MCF 10A (cell line): Measurements from ENCODE around the gene RPS18. TPM values are rescaled to one million over a fixed set of nuclear protein-coding genes. Genes with fewer than 3 reads are reported as not detected.

ENCODE experiments used
- BruUV-seq: library from RNA; stranded (reverse); fragments of 400-500 nt; replicated peaks from 2 replicates; lab custom pipeline; 2021; lab: Mats Ljungman, UMichigan
- CTCF ChIA-PET: fragments of 300-600 bp; sonication (Branson Sonifier 250); formaldehyde crosslinking; extraction: SDS; loops from one replicate; lab custom pipeline; 2021; ENCODE audit warnings: antibody characterized with exemption, inconsistent platforms; lab: Yijun Ruan, JAX
- POLR2A ChIA-PET: fragments of 300-600, 350-650 bp; sonication (Branson Sonifier 250); formaldehyde crosslinking; extraction: SDS; loops from one replicate; lab custom pipeline; 2020; ENCODE audit warnings: antibody characterized with exemption, inconsistent platforms; lab: Yijun Ruan, JAX
- DNase-seq: peaks from one replicate; pipeline ENCODE4 v3.0.0-alpha.2; 2018; ENCODE audit not compliant: unreplicated experiment
- H3K27ac Mint-ChIP-seq: one replicate; pipeline ENCODE4 v1.8.0; 2022; ENCODE audit warnings: mild to moderate bottlenecking, low read depth, mixed read lengths; ENCODE audit not compliant: unreplicated experiment
- H3K27me3 Mint-ChIP-seq: one replicate; pipeline ENCODE4 v1.8.0; 2022; ENCODE audit warnings: mixed read lengths; ENCODE audit not compliant: insufficient read depth, unreplicated experiment
- H3K36me3 Mint-ChIP-seq: one replicate; pipeline ENCODE4 v1.8.0; 2022; ENCODE audit warnings: mild to moderate bottlenecking, moderate library complexity, mixed read lengths; ENCODE audit not compliant: insufficient read depth, unreplicated experiment
- H3K4me1 Mint-ChIP-seq: one replicate; pipeline ENCODE4 v1.8.0; 2022; ENCODE audit warnings: mixed read lengths; ENCODE audit not compliant: insufficient read depth, unreplicated experiment
- H3K4me3 Mint-ChIP-seq: one replicate; pipeline ENCODE4 v1.8.0; 2022; ENCODE audit warnings: mild to moderate bottlenecking, moderate library complexity, mixed read lengths; ENCODE audit not compliant: unreplicated experiment
- H3K9me3 Mint-ChIP-seq: one replicate; pipeline ENCODE4 v1.8.0; 2022; ENCODE audit warnings: mixed read lengths; ENCODE audit not compliant: unreplicated experiment
- intact Hi-C: fragments of 100-400 bp; cut with micrococcal nuclease; formaldehyde crosslinking; loops from 2 replicates; pipeline ENCODE4 v1.14.1; 2022
- total RNA-seq: library from RNA; stranded (reverse); gene quantifications from 2 replicates; pipeline ENCODE4 v1.2.3, GENCODE V29; 2022
- TF ChIP-seq, protein P1 (sequence below): fragments of 200-600 bp; IDR thresholded peaks from one replicate; pipeline ENCODE4 v1.8.0; 2022; ENCODE audit warnings: antibody characterized with exemption, mild to moderate bottlenecking; ENCODE audit not compliant: unreplicated experiment

RPS18 gene
- total RNA-seq, 1 experiment from 2014 or later: 4,063 TPM

- TSS peak; percentile 88 for BruUV-seq
- POLR2A ChIA-PET: interaction anchor here (0.8 to 7.1 kb wide), 17 partner anchors 9 to 1560 kb away, joined by 3 to 148 read pairs (median 7); partner anchors contain the start of genes B3GALT4, BRD2, RGL2 and RPS18
- H3K9me3 Mint-ChIP-seq: no peaks in the 10 kb centered on the region
Measured at GRCh38 chr6:33289784-33290315, 18.0 kb downstream of the RPS18 start.

DNA sequence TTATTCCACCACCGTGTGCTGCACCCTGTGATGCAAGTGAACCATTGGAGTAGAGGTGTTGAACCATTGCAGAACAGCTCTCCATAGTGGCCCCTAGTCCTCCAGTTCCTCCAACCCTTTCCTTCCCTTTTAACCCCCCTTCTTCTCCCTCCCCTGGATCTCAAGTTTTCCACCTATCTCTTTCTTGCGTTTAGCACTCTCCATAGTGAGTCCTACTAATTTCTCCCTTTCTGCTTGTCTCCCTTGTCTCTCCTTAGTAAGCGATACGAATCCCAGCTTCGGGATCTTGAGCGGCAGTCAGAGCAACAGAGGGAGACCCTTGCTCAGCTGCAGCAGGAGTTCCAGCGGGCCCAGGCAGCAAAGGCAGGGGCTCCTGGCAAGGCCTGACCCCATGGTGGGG is 18.6 kb downstream of the RPS18 start:
- no peaks in the 10 kb centered on the region for H3K9me3 Mint-ChIP-seq
- DNase-seq: no peak
- H3K27ac Mint-ChIP-seq: no peak overlapping the region
- peaks cover 53% of the 10 kb centered on the region for H3K36me3 Mint-ChIP-seq
- peaks cover 24% of the 10 kb centered on the region for H3K4me1 Mint-ChIP-seq
- H3K4me3 Mint-ChIP-seq: peak overlapping the region; percentile 88
- H3K27me3 Mint-ChIP-seq: no peaks in the 10 kb centered on the region
- POLR2A ChIA-PET: interaction anchor here (0.6 to 7.1 kb wide), 10 partner anchors 8 to 319 kb away, joined by 3 to 148 read pairs (median 23); partner anchors contain the start of genes B3GALT4, RGL2, RPS18 and TAPBP
- intact Hi-C loops: no loop called here
- TF ChIP-seq, protein P1, sequence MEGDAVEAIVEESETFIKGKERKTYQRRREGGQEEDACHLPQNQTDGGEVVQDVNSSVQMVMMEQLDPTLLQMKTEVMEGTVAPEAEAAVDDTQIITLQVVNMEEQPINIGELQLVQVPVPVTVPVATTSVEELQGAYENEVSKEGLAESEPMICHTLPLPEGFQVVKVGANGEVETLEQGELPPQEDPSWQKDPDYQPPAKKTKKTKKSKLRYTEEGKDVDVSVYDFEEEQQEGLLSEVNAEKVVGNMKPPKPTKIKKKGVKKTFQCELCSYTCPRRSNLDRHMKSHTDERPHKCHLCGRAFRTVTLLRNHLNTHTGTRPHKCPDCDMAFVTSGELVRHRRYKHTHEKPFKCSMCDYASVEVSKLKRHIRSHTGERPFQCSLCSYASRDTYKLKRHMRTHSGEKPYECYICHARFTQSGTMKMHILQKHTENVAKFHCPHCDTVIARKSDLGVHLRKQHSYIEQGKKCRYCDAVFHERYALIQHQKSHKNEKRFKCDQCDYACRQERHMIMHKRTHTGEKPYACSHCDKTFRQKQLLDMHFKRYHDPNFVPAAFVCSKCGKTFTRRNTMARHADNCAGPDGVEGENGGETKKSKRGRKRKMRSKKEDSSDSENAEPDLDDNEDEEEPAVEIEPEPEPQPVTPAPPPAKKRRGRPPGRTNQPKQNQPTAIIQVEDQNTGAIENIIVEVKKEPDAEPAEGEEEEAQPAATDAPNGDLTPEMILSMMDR: no peak
- CTCF ChIA-PET: interaction anchor here (0.7 kb wide), 2 partner anchors 9 to 12 kb away, joined by 3 to 8 read pairs; partner anchors contain the start of gene RGL2
- no TSS peak for BruUV-seq

More at GRCh38 chr6:33289784-33290315, 18.0 kb downstream of the RPS18 start:
- intact Hi-C loops: no loop called here
- Mint-ChIP-seq H3K27ac (peak overlapping the region; percentile 89), H3K4me1 (peaks cover 24% of the 10 kb centered on the region), H3K36me3 (peaks cover 59% of the 10 kb centered on the region), H3K27me3 (no peaks in the 10 kb centered on the region), H3K4me3 (peak overlapping the region; percentile 88)
- TF ChIP-seq, protein P1: no peak
- CTCF ChIA-PET: interaction anchor here (0.6 to 2.3 kb wide), 4 partner anchors 10 to 130 kb away, joined by 3 to 18 read pairs (median 7); partner anchors contain the start of gene B3GALT4
- no peak for DNase-seq

GRCh38 chr6:33292996-33293682 is 21.3 kb downstream of the RPS18 start:
- H3K9me3 Mint-ChIP-seq: no peaks in the 10 kb centered on the region
- peaks cover 25% of the 10 kb centered on the region for H3K4me1 Mint-ChIP-seq
- H3K27me3 Mint-ChIP-seq: no peaks in the 10 kb centered on the region
- H3K4me3 Mint-ChIP-seq: no peak overlapping the region
- intact Hi-C loops: no loop called here
- ChIA-PET CTCF (interaction anchor here (0.6 to 1.7 kb wide), 2 partner anchors 45 to 247 kb away, joined by 4 to 5 read pairs; no protein-coding TSS in a partner anchor), POLR2A (interaction anchor here (0.7 to 7.1 kb wide), 4 partner anchors 16 to 417 kb away, joined by 3 to 148 read pairs (median 8); partner anchors contain the start of genes B3GALT4, RPS18 and VPS52)
- TF ChIP-seq, protein P1: no peak
- H3K36me3 Mint-ChIP-seq: peaks cover 30% of the 10 kb centered on the region
- no peak overlapping the region for H3K27ac Mint-ChIP-seq
- no peak for DNase-seq
- no TSS peak for BruUV-seq
